Vagina (tissue), 2 donors: ENCODE measurements around the gene VIPR2.

Experiments
- POLR2A ChIP-seq, 2 donors: fragments of 450-650 bp; IDR thresholded peaks; one replicate each; pipeline ENCODE4 v1.6.1; 2017; ENCODE audit warnings: antibody characterized with exemption in 2 of 2, mild to moderate bottlenecking in 2 of 2, moderate library complexity in 2 of 2
- TF ChIP-seq, protein P1 (sequence below), 3 experiments: fragments of 450-650 bp in 2 of 3; fragments of 200-600 bp in 1 of 3; sonication (generic) in 1 of 3; IDR thresholded peaks; one replicate each; pipeline ENCODE4 v1.5.1; 2017 to 2019; ENCODE audit warnings: antibody characterized with exemption in 3 of 3, mild to moderate bottlenecking in 2 of 3, moderate library complexity in 2 of 3

DNA sequence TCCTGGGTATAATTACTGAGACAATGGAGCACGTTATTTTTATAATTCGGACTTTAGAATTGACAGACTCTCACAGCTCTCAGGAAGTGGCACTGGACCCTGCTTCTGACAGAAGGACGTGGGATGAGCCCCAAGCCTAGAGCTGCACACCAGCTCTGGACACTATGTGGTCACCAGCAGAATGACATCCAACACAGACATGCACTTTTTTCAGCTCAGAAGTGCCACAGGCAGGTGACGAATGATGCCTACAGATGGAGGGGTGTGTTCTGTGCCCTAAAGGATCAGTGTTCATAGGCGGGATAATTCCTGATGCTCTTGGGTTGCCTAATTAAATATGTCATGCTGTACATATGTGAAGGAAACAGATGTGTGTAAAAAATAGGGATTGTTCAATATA is 87.9 kb downstream of the VIPR2 start:
- TF ChIP-seq, protein P1, sequence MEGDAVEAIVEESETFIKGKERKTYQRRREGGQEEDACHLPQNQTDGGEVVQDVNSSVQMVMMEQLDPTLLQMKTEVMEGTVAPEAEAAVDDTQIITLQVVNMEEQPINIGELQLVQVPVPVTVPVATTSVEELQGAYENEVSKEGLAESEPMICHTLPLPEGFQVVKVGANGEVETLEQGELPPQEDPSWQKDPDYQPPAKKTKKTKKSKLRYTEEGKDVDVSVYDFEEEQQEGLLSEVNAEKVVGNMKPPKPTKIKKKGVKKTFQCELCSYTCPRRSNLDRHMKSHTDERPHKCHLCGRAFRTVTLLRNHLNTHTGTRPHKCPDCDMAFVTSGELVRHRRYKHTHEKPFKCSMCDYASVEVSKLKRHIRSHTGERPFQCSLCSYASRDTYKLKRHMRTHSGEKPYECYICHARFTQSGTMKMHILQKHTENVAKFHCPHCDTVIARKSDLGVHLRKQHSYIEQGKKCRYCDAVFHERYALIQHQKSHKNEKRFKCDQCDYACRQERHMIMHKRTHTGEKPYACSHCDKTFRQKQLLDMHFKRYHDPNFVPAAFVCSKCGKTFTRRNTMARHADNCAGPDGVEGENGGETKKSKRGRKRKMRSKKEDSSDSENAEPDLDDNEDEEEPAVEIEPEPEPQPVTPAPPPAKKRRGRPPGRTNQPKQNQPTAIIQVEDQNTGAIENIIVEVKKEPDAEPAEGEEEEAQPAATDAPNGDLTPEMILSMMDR (IDR thresholded peaks at IDR 0.05): no peak
- no peak for TF ChIP-seq POLR2A (IDR thresholded peaks at IDR 0.05)
